ENCODE measurements around the gene PAXX. TPM values are rescaled to one million over a fixed set of nuclear protein-coding genes. Genes with fewer than 3 reads are reported as not detected.

The PAXX gene
- total RNA-seq, 1 experiment from 2014 or later: 64.0 TPM

- in situ Hi-C loops (cut with HindIII; ENCODE audit: low pct_unique_long_range_greater_than_20kb, low sequenced_read_pairs): no loop called here
- intact Hi-C loops (cut with micrococcal nuclease; ENCODE audit: unreplicated experiment): no loop called here
- Histone ChIP-seq H3K9me3 (ENCODE audit: control insufficient read depth, insufficient read depth, low read depth, low read length) (no peaks in the 10 kb centered on the region), H3K36me3 (ENCODE audit: control insufficient read depth, insufficient read depth, low read length) (no peaks in the 10 kb centered on the region), H3K4me3 (ENCODE audit: low read depth in 2 of 2, low read length in 2 of 2) (no peak overlapping the region), H3K27ac (ENCODE audit: low read length) (no peak overlapping the region), H3K4me1 (ENCODE audit: control insufficient read depth, insufficient read depth, low read length) (no peaks in the 10 kb centered on the region), H3K27me3 (ENCODE audit: control insufficient read depth, insufficient read depth, low read length) (no peaks in the 10 kb centered on the region)
- BruUV-seq (replicated peaks): no TSS peak
- DNase-seq (ENCODE audit: low read depth, low spot score) (no peak), ATAC-seq (no peak)
- ChIA-PET POLR2A (no interaction called here), CTCF (no interaction called here)
- TF ChIP-seq SIN3A (IDR thresholded peaks at IDR 0.05; ENCODE audit: borderline replicate concordance, insufficient read depth, low read depth, low read length) (no peak), CTCF (IDR thresholded peaks at IDR 0.05) (no peak), TCF7L2 (IDR thresholded peaks at IDR 0.05; ENCODE audit: low read depth, low read length) (no peak), POLR2AphosphoS5 (IDR thresholded peaks at IDR 0.05; ENCODE audit: low read depth, low read length) (no peak), REST (IDR thresholded peaks at IDR 0.05; ENCODE audit: insufficient read depth in 1 of 2, low read depth in 2 of 2, low read length in 1 of 2) (no peak)
These were observed 6.4 kb upstream of the PAXX start for GRCh38 chr9:136985853-136986252.

- H3K27me3 ChIP-seq (ENCODE audit: control insufficient read depth, insufficient read depth, low read length): no peaks in the 10 kb centered on the region
- DNase-seq (ENCODE audit: low read depth, low spot score): no peak
- ChIA-PET POLR2A (no interaction called here), CTCF (no interaction called here)
- intact Hi-C loops (cut with micrococcal nuclease; ENCODE audit: unreplicated experiment): no loop called here
- no peak overlapping the region for H3K4me3 ChIP-seq (ENCODE audit: low read depth in 2 of 2, low read length in 2 of 2)
- no peak for TF ChIP-seq REST (IDR thresholded peaks at IDR 0.05; ENCODE audit: insufficient read depth in 1 of 2, low read depth in 2 of 2, low read length in 1 of 2)
- TF ChIP-seq SIN3A (IDR thresholded peaks at IDR 0.05; ENCODE audit: borderline replicate concordance, insufficient read depth, low read depth, low read length): no peak
- TF ChIP-seq POLR2AphosphoS5 (IDR thresholded peaks at IDR 0.05; ENCODE audit: low read depth, low read length): no peak
- in situ Hi-C loops (cut with HindIII; ENCODE audit: low pct_unique_long_range_greater_than_20kb, low sequenced_read_pairs): no loop called here
- no peak overlapping the region for H3K27ac ChIP-seq (ENCODE audit: low read length)
- peaks cover 7% of the 10 kb centered on the region; the same call in 1 of the 2 replicates for H3K4me1 ChIP-seq (ENCODE audit: control insufficient read depth, insufficient read depth, low read length)
- BruUV-seq (replicated peaks): no TSS peak
- ATAC-seq: no peak
- H3K9me3 ChIP-seq (ENCODE audit: control insufficient read depth, insufficient read depth, low read depth, low read length): no peaks in the 10 kb centered on the region
- H3K36me3 ChIP-seq (ENCODE audit: control insufficient read depth, insufficient read depth, low read length): no peaks in the 10 kb centered on the region; the same call in 1 of the 2 replicates
These were observed 3.4 kb upstream of the PAXX start for GRCh38 chr9:136988872-136989271.

Measured in Panc1 (cell line).